ENCODE measurements around the gene ATP5PO. TPM values are rescaled to one million over a fixed set of nuclear protein-coding genes. Genes with fewer than 3 reads are reported as not detected.

Gene ATP5PO
- total RNA-seq, 1 donor from 2014 or later: 193 TPM

GRCh38 chr21:33940164-33940880, 24.7 kb upstream of the ATP5PO start:
- Mint-ChIP-seq H3K4me3 (ENCODE audit: low read depth) (no peak overlapping the region), H3K4me1 (ENCODE audit: low read depth) (no peaks in the 10 kb centered on the region), H3K27ac (no peak overlapping the region), H3K9me3 (ENCODE audit: low read depth) (peaks cover 9% of the 10 kb centered on the region), H3K27me3 (no peaks in the 10 kb centered on the region), H3K36me3 (ENCODE audit: insufficient read depth) (peaks cover 18% of the 10 kb centered on the region)
- no peak for DNase-seq (ENCODE audit: low spot score, unreplicated experiment)
- TF ChIP-seq CTCF (IDR thresholded peaks at IDR 0.05; ENCODE audit: unreplicated experiment): no peak

GRCh38 chr21:33939226-33939625, 23.6 kb upstream of the ATP5PO start:
- H3K4me3 Mint-ChIP-seq (ENCODE audit: low read depth): no peak overlapping the region
- H3K27me3 Mint-ChIP-seq: no peaks in the 10 kb centered on the region
- H3K27ac Mint-ChIP-seq: no peak overlapping the region
- no peaks in the 10 kb centered on the region for H3K4me1 Mint-ChIP-seq (ENCODE audit: low read depth)
- peaks cover 11% of the 10 kb centered on the region for H3K36me3 Mint-ChIP-seq (ENCODE audit: insufficient read depth)
- H3K9me3 Mint-ChIP-seq (ENCODE audit: low read depth): peaks cover under 1% of the 10 kb centered on the region
- no peak for TF ChIP-seq CTCF (IDR thresholded peaks at IDR 0.05; ENCODE audit: unreplicated experiment)
- DNase-seq (ENCODE audit: low spot score, unreplicated experiment): no peak

- H3K4me1 Mint-ChIP-seq (ENCODE audit: low read depth): no peaks in the 10 kb centered on the region
- H3K9me3 Mint-ChIP-seq (ENCODE audit: low read depth): no peaks in the 10 kb centered on the region
- peaks cover 10% of the 10 kb centered on the region for H3K36me3 Mint-ChIP-seq (ENCODE audit: insufficient read depth)
- no peak overlapping the region for H3K27ac Mint-ChIP-seq
- no peak for TF ChIP-seq CTCF (IDR thresholded peaks at IDR 0.05; ENCODE audit: unreplicated experiment)
- H3K27me3 Mint-ChIP-seq: no peaks in the 10 kb centered on the region
- DNase-seq (ENCODE audit: low spot score, unreplicated experiment): no peak
- no peak overlapping the region for H3K4me3 Mint-ChIP-seq (ENCODE audit: low read depth)
Observed at GRCh38 chr21:33938381-33938780, 22.8 kb upstream of the ATP5PO start.

GRCh38 chr21:33937931-33938339, 22.3 kb upstream of the ATP5PO start:
- Mint-ChIP-seq H3K27me3 (no peaks in the 10 kb centered on the region), H3K4me1 (ENCODE audit: low read depth) (no peaks in the 10 kb centered on the region), H3K9me3 (ENCODE audit: low read depth) (no peaks in the 10 kb centered on the region), H3K36me3 (ENCODE audit: insufficient read depth) (peaks cover 8% of the 10 kb centered on the region), H3K27ac (no peak overlapping the region), H3K4me3 (ENCODE audit: low read depth) (no peak overlapping the region)
- DNase-seq (ENCODE audit: low spot score, unreplicated experiment): no peak
- TF ChIP-seq CTCF (IDR thresholded peaks at IDR 0.05; ENCODE audit: unreplicated experiment): no peak

- TF ChIP-seq CTCF (IDR thresholded peaks at IDR 0.05; ENCODE audit: unreplicated experiment): no peak
- H3K4me3 Mint-ChIP-seq (ENCODE audit: low read depth): no peak overlapping the region
- peaks cover 11% of the 10 kb centered on the region for H3K36me3 Mint-ChIP-seq (ENCODE audit: insufficient read depth)
- H3K27me3 Mint-ChIP-seq: no peaks in the 10 kb centered on the region
- DNase-seq (ENCODE audit: low spot score, unreplicated experiment): no peak
- H3K4me1 Mint-ChIP-seq (ENCODE audit: low read depth): peaks cover 2% of the 10 kb centered on the region
- peak overlapping the region; percentile 18 for H3K27ac Mint-ChIP-seq
- peaks cover 1% of the 10 kb centered on the region for H3K9me3 Mint-ChIP-seq (ENCODE audit: low read depth)
Observed at GRCh38 chr21:33937146-33937545, 21.5 kb upstream of the ATP5PO start.
